HEK293 (cell line): Measurements from ENCODE around the gene KIF17.

Source experiments
- CTCF ChIA-PET: fragments of 350-600 bp; formaldehyde crosslinking; extraction: SDS; loops from one replicate; lab custom pipeline; 2021; ENCODE audit warnings: antibody characterized with exemption; lab: Yijun Ruan, JAX
- POLR2A ChIA-PET: fragments of 300-600 bp; formaldehyde crosslinking; extraction: SDS; loops from one replicate; lab custom pipeline; 2020; ENCODE audit warnings: antibody characterized with exemption, inconsistent platforms; lab: Yijun Ruan, JAX
- H3K27ac ChIP-seq: fragments of 200-500 bp; sonication (Bioruptor generic); 2 replicates; pipeline ENCODE4 v1.5.1; 2014; ENCODE audit warnings: low read depth, low read length, control low read depth, inconsistent platforms; ENCODE audit errors: extremely low read depth
- H3K36me3 ChIP-seq, 2 experiments: fragments of 200-500 bp in 1 of 2; sonication (Bioruptor generic) in 1 of 2; 1 replicate in 1 of 2; 2 replicates in 1 of 2; pipeline ENCODE4 v1.5.1; 2014 to 2017; ENCODE audit warnings: inconsistent platforms in 2 of 2, low read length in 2 of 2; ENCODE audit not compliant: control insufficient read depth in 2 of 2, insufficient read depth in 1 of 2
- H3K4me1 ChIP-seq: fragments of 200-500 bp; sonication (Bioruptor generic); 2 replicates; pipeline ENCODE4 v1.5.1; 2014; ENCODE audit warnings: mild to moderate bottlenecking, low read length, inconsistent platforms; ENCODE audit not compliant: control insufficient read depth, insufficient read depth
- H3K4me3 ChIP-seq: 2 replicates; pipeline ENCODE4 v1.5.1; 2011; ENCODE audit warnings: low read depth, mild to moderate bottlenecking, control low read depth, low read length, moderate library complexity
- H3K9me3 ChIP-seq: fragments of 200-500 bp; sonication (Bioruptor generic); 2 replicates; pipeline ENCODE4 v1.5.1; 2014; ENCODE audit warnings: low read depth, low read length, inconsistent platforms; ENCODE audit not compliant: control insufficient read depth, insufficient read depth
- PBX3 ChIP-seq: sonication (generic); formaldehyde crosslinking; IDR thresholded peaks from 2 replicates; pipeline ENCODE4 v1.8.1; 2022; ENCODE audit warnings: mild to moderate bottlenecking, moderate library complexity, missing genetic modification reagents
- TCF7L2 ChIP-seq: IDR thresholded peaks from 2 replicates; pipeline ENCODE4 v1.6.1; 2011; ENCODE audit warnings: low read depth, mild to moderate bottlenecking, inconsistent platforms, low read length, moderate library complexity, borderline replicate concordance
- WT1 ChIP-seq: fragments of 450-650 bp; formaldehyde crosslinking; IDR thresholded peaks from 2 replicates; pipeline ENCODE4 v1.5.1; 2016; ENCODE audit warnings: missing biosample characterization, missing genetic modification characterization
- YY1 ChIP-seq: fragments of 450-650 bp; formaldehyde crosslinking; IDR thresholded peaks from 2 replicates; pipeline ENCODE4 v1.5.1; 2018; ENCODE audit warnings: missing biosample characterization, missing genetic modification characterization
- ZEB2 ChIP-seq: fragments of 450-650 bp; formaldehyde crosslinking; IDR thresholded peaks from 2 replicates; pipeline ENCODE4 v1.5.1; 2016; ENCODE audit warnings: missing biosample characterization, missing genetic modification characterization
- ZFP3 ChIP-seq: fragments of 450-650 bp; formaldehyde crosslinking; IDR thresholded peaks from 2 replicates; pipeline ENCODE4 v1.5.1; 2016; ENCODE audit warnings: low read depth, missing biosample characterization, missing genetic modification characterization
- ZNF155 ChIP-seq: fragments of 450-650 bp; formaldehyde crosslinking; IDR thresholded peaks from 2 replicates; pipeline ENCODE4 v1.5.1; 2016; ENCODE audit warnings: missing biosample characterization, missing genetic modification characterization
- ZNF16 ChIP-seq: fragments of 450-650 bp; formaldehyde crosslinking; IDR thresholded peaks from 2 replicates; pipeline ENCODE4 v1.5.1; 2016; ENCODE audit warnings: low read depth, missing biosample characterization, missing genetic modification characterization
- ZNF211 ChIP-seq: fragments of 450-650 bp; formaldehyde crosslinking; IDR thresholded peaks from 2 replicates; pipeline ENCODE4 v1.5.1; 2016; ENCODE audit warnings: low read depth, missing biosample characterization, missing genetic modification characterization
- ZNF24 ChIP-seq: fragments of 450-650 bp; formaldehyde crosslinking; IDR thresholded peaks from 2 replicates; pipeline ENCODE4 v1.5.1; 2016; ENCODE audit warnings: missing biosample characterization, missing genetic modification characterization
- ZNF280D ChIP-seq: fragments of 450-650 bp; formaldehyde crosslinking; IDR thresholded peaks from 2 replicates; pipeline ENCODE4 v1.5.1; 2016; ENCODE audit warnings: missing biosample characterization, missing genetic modification characterization
- ZNF292 ChIP-seq: fragments of 450-650 bp; formaldehyde crosslinking; IDR thresholded peaks from 2 replicates; pipeline ENCODE4 v1.5.1; 2016; ENCODE audit warnings: low read depth, missing biosample characterization, missing genetic modification characterization, borderline replicate concordance
- ZNF404 ChIP-seq: fragments of 450-650 bp; formaldehyde crosslinking; IDR thresholded peaks from 2 replicates; pipeline ENCODE4 v1.5.1; 2017; ENCODE audit warnings: missing biosample characterization, missing genetic modification characterization
- ZNF433 ChIP-seq: fragments of 450-650 bp; formaldehyde crosslinking; IDR thresholded peaks from 2 replicates; pipeline ENCODE4 v1.5.1; 2016; ENCODE audit warnings: missing biosample characterization, missing genetic modification characterization, low read depth
- ZNF510 ChIP-seq: fragments of 450-650 bp; formaldehyde crosslinking; IDR thresholded peaks from 2 replicates; pipeline ENCODE4 v1.5.1; 2018; ENCODE audit warnings: mild to moderate bottlenecking, missing genetic modification characterization, missing biosample characterization; ENCODE audit not compliant: insufficient replicate concordance
- ZNF514 ChIP-seq: fragments of 450-650 bp; formaldehyde crosslinking; IDR thresholded peaks from 2 replicates; pipeline ENCODE4 v1.5.1; 2016; ENCODE audit warnings: missing biosample characterization, missing genetic modification characterization
- ZNF529 ChIP-seq: fragments of 450-650 bp; formaldehyde crosslinking; IDR thresholded peaks from 2 replicates; pipeline ENCODE4 v1.5.1; 2017; ENCODE audit warnings: missing genetic modification characterization, missing biosample characterization; ENCODE audit not compliant: insufficient replicate concordance
- ZNF555 ChIP-seq: fragments of 450-650 bp; formaldehyde crosslinking; conservative IDR thresholded peaks from 2 replicates; pipeline ENCODE4 v1.5.1; 2017; ENCODE audit warnings: missing biosample characterization, mild to moderate bottlenecking, missing genetic modification characterization, inconsistent platforms
- ZNF585B ChIP-seq: fragments of 450-650 bp; formaldehyde crosslinking; IDR thresholded peaks from 2 replicates; pipeline ENCODE4 v1.5.1; 2016; ENCODE audit warnings: missing biosample characterization, missing genetic modification characterization
- ZNF623 ChIP-seq: fragments of 450-650 bp; formaldehyde crosslinking; IDR thresholded peaks from 2 replicates; pipeline ENCODE4 v1.5.1; 2016; ENCODE audit warnings: missing biosample characterization, missing genetic modification characterization
- ZNF76 ChIP-seq: fragments of 450-650 bp; formaldehyde crosslinking; IDR thresholded peaks from 2 replicates; pipeline ENCODE4; 2016; ENCODE audit warnings: low read depth, missing biosample characterization, missing genetic modification characterization, borderline replicate concordance
- ZSCAN30 ChIP-seq: fragments of 450-650 bp; IDR thresholded peaks from 2 replicates; pipeline ENCODE4 v1.5.1; 2018; ENCODE audit warnings: missing biosample characterization, mild to moderate bottlenecking, missing genetic modification characterization, moderate library complexity
- TF ChIP-seq, protein P1 (sequence below): fragments of 450-650 bp; formaldehyde crosslinking; IDR thresholded peaks from 2 replicates; pipeline ENCODE4 v1.5.1; 2016; ENCODE audit warnings: missing biosample characterization, missing genetic modification characterization
- TF ChIP-seq, protein P2 (sequence below): fragments of 450-650 bp; formaldehyde crosslinking; IDR thresholded peaks from 2 replicates; pipeline ENCODE4 v1.5.1; 2016; ENCODE audit warnings: missing biosample characterization, missing genetic modification characterization
- TF ChIP-seq, protein P3 (sequence below): fragments of 450-650 bp; formaldehyde crosslinking; IDR thresholded peaks from 2 replicates; pipeline ENCODE4 v1.5.1; 2016; ENCODE audit warnings: missing biosample characterization, missing genetic modification characterization
- TF ChIP-seq, protein P4 (sequence below): fragments of 450-650 bp; formaldehyde crosslinking; IDR thresholded peaks from 2 replicates; pipeline ENCODE4 v1.5.1; 2016; ENCODE audit warnings: missing biosample characterization, missing genetic modification characterization

The KIF17 gene

DNA sequence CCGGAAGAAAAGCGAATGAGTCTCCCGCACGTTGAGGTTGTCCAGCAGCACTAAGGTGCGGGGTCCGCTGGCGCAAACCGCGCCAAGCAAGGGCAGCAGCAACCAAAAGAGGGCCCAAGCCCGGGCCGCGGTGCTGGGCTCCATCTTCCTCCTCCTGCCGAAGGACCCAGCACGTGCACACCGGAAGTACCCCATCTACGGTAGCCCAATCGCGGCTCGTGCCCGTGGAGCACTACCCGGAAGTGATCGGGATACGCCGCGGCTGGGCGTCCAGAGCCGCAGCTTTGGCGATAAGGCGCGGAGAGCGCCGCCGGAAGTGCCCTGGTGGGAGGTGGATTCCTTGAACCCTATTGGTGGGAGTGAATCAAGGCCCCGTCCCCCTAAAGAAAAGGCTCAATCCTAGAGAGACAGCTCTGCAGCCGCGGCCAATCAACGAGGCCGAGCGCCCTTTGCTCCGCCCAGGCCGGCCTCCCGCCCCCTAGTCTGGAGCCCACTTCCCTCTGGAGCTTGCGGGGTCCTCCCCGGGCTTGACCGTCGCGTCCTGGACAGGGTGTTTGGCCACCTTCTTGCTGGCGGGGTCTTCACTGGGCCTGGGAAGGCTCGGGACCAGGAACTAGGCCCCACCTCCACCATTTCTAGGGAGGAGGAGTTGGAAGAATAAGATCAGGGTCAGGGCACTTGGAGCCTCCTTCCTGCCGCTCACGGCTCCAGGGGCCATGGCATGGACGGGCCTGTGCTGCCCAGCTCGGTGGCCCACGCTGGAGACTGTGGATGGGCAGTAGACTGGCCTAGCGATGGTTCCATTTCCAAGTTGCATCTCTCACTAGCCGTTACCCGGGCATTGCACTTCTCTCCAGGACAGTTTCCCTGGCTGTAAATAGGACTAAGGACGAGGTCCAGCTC, 56.3 kb downstream of the KIF17 start, which contains the start of gene DDOST:
DDOST (minus strand) TSS at position 163 of the 903 bp plus-strand sequence; CDS start at position 144, 19 bp downstream.
- CTCF ChIA-PET, result interaction anchor here (0.5 to 1.7 kb wide), 4 partner anchors 28 to 572 kb away, joined by 3 to 12 read pairs (median 6); partner anchors contain the start of gene PINK1
- TF ChIP-seq, protein P1, sequence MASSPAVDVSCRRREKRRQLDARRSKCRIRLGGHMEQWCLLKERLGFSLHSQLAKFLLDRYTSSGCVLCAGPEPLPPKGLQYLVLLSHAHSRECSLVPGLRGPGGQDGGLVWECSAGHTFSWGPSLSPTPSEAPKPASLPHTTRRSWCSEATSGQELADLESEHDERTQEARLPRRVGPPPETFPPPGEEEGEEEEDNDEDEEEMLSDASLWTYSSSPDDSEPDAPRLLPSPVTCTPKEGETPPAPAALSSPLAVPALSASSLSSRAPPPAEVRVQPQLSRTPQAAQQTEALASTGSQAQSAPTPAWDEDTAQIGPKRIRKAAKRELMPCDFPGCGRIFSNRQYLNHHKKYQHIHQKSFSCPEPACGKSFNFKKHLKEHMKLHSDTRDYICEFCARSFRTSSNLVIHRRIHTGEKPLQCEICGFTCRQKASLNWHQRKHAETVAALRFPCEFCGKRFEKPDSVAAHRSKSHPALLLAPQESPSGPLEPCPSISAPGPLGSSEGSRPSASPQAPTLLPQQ (tag by site-specific recombination), result peak; percentile 17
- TF ChIP-seq ZNF514 (tag by site-specific recombination) (no peak), ZNF280D (tag by site-specific recombination) (no peak), ZNF510 (tag by site-specific recombination) (no peak), PBX3 (CRISPR knock-in tag) (no peak), ZNF433 (tag by site-specific recombination) (no peak), ZNF24 (tag by site-specific recombination) (no peak; the same call in 1 of the 2 replicates), ZNF623 (tag by site-specific recombination) (no peak), ZNF292 (no peak), ZNF16 (no peak), ZNF211 (tag by site-specific recombination) (no peak), ZFP3 (no peak), TCF7L2 (no peak), ZNF529 (tag by site-specific recombination) (no peak), ZNF555 (tag by site-specific recombination) (no peak), YY1 (tag by site-specific recombination) (peak; percentile 82), WT1 (tag by site-specific recombination) (no peak), ZNF404 (tag by site-specific recombination) (no peak), ZNF585B (tag by site-specific recombination) (no peak), ZEB2 (tag by site-specific recombination) (peak; percentile 90), ZSCAN30 (peak; percentile 48; the same call in 1 of the 2 replicates), ZNF76 (peak; percentile 32; the same call in 1 of the 2 replicates), ZNF155 (no peak)
- TF ChIP-seq, protein P2, sequence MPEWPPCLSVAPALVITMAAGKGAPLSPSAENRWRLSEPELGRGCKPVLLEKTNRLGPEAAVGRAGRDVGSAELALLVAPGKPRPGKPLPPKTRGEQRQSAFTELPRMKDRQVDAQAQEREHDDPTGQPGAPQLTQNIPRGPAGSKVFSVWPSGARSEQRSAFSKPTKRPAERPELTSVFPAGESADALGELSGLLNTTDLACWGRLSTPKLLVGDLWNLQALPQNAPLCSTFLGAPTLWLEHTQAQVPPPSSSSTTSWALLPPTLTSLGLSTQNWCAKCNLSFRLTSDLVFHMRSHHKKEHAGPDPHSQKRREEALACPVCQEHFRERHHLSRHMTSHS (tag by site-specific recombination), result no peak
- TF ChIP-seq, protein P3, sequence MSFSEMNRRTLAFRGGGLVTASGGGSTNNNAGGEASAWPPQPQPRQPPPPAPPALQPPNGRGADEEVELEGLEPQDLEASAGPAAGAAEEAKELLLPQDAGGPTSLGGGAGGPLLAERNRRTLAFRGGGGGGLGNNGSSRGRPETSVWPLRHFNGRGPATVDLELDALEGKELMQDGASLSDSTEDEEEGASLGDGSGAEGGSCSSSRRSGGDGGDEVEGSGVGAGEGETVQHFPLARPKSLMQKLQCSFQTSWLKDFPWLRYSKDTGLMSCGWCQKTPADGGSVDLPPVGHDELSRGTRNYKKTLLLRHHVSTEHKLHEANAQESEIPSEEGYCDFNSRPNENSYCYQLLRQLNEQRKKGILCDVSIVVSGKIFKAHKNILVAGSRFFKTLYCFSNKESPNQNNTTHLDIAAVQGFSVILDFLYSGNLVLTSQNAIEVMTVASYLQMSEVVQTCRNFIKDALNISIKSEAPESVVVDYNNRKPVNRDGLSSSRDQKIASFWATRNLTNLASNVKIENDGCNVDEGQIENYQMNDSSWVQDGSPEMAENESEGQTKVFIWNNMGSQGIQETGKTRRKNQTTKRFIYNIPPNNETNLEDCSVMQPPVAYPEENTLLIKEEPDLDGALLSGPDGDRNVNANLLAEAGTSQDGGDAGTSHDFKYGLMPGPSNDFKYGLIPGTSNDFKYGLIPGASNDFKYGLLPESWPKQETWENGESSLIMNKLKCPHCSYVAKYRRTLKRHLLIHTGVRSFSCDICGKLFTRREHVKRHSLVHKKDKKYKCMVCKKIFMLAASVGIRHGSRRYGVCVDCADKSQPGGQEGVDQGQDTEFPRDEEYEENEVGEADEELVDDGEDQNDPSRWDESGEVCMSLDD, result no peak
- TF ChIP-seq, protein P4, sequence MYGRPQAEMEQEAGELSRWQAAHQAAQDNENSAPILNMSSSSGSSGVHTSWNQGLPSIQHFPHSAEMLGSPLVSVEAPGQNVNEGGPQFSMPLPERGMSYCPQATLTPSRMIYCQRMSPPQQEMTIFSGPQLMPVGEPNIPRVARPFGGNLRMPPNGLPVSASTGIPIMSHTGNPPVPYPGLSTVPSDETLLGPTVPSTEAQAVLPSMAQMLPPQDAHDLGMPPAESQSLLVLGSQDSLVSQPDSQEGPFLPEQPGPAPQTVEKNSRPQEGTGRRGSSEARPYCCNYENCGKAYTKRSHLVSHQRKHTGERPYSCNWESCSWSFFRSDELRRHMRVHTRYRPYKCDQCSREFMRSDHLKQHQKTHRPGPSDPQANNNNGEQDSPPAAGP (tag by site-specific recombination), result no peak

More for the DNA sequence above, 56.3 kb downstream of the KIF17 start, which contains the start of gene DDOST:
- H3K36me3 ChIP-seq, result peaks cover 15 to 37% of the 10 kb centered on the region in 2 experiments
- POLR2A ChIA-PET, result interaction anchor here (0.5 to 2.4 kb wide), 13 partner anchors 9 to 542 kb away, joined by 3 to 24 read pairs (median 4); partner anchors contain the start of genes HP1BP3 and KIF17
- peak within 1 kb of the TSS; percentile 81 for H3K4me3 ChIP-seq
- no peaks in the 10 kb centered on the region for H3K9me3 ChIP-seq
- H3K4me1 ChIP-seq, result no peaks in the 10 kb centered on the region
- H3K27ac ChIP-seq, result peak within 1 kb of the TSS; percentile 49; the same call in 1 of the 2 replicates
